ENCODE data around the gene SREBF2.

Gene SREBF2

GRCh38 chr22:41908411-41909309, 75.8 kb downstream of the SREBF2 start:
- DNase-seq (ENCODE audit: low spot score) = no peak

GRCh38 chr22:41909310-41910049, 76.6 kb downstream of the SREBF2 start:
- no peak for DNase-seq (ENCODE audit: low spot score)

GRCh38 chr22:41910050-41911000, 77.4 kb downstream of the SREBF2 start:
- DNase-seq (ENCODE audit: low spot score) = peak; percentile 74

DNA sequence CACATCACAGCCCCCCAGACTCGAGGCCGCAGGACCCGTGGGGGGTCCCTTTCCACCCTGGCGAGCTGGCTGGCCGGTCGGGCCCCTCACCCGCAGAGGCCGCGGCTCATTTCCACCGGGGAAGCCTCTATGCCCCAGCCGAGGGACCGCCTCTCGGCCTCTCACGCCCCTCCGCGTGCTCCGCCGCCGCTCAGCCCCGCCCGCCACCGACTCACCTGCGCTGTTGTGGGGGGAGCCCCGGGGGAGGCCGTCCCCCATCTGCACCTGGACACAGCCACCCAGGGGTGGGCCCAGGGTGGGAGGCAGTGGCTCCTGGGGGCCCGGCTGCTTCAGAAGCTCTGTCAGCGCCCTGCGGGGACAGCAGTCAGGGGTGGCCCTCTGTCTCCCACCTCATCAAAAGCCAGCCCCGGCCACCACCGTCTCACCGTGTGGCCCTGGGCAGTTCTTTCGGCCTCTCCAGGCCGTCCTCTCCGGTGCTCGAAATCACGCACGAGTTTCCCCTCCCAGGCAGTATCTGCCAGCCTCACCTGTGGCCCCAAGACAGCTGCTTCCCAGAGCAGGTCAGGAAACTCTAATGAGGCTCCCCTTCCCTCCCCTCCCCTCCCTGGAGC, 78.2 kb downstream of the SREBF2 start:
- DNase-seq (ENCODE audit: low spot score) = no peak

DNA sequence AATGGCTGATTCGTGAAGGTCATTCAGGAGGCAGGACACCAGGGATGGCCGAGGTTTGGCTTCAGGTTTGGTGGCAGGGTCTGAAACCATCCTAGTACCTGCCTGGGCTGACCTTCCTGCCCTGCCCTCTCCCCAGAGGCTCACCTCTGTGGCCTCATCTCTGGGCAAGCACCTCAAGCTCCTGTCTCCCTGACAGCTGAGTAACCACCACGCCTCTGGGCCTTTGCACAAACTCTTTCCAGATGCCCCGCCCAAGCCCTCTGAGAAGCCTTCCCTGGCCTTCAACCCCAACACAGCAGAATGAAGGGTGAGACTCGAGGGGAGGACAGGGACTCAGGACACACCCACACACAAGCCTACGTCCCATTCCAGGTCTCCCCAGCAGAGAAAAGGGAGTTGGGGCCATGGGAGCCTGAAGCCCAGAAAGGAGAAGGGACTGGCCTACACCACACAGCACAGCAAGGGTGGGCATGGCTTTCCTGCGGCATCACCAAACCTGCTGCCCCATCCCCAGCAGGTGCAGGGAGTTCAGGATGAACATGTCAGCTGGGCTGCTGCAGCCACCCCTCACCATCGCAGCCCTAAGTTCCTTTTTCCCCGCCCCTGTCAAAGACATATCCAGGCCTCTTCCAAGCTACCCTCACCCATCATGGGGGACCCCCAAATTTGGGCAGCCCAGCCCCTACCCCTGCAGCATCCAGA, 79.6 kb downstream of the SREBF2 start:
- no peak for DNase-seq (ENCODE audit: low spot score)

GRCh38 chr22:41913040-41913719, 80.3 kb downstream of the SREBF2 start:
- DNase-seq (ENCODE audit: low spot score) = no peak

GRCh38 chr22:41913842-41914534, 81.1 kb downstream of the SREBF2 start:
- no peak for DNase-seq (ENCODE audit: low spot score)

DNA sequence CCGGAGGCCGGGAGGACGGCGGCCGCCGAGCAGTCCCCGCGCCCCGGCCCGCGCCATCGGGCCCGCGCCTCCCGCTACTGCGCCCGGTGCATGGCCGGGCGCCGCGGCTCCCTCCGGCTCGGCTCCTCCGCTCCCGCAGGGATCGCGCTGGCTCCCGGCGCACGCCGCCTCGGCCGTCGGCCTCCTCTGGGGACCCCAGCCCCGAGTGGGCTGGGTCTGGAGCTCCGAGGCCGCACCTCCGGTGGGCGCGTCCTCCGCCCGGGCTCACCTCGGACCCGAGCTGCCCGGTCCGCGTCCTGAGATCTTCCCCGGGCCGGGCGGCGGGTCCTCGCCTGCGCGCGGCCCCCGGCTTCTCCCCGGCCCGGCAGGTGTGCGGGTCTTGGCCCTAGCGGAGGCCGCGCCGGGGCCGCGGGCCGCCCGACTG, 81.7 kb downstream of the SREBF2 start:
- no peak for DNase-seq (ENCODE audit: low spot score)

- DNase-seq (ENCODE audit: low spot score) = no peak
Observed at GRCh38 chr22:41915035-41915785, 82.3 kb downstream of the SREBF2 start, which contains the start of gene SHISA8. TSS of gene SHISA8 (minus strand) at chr22:41915074. CDS start at chr22:41914667, 407 bp downstream.

- no peak for DNase-seq (ENCODE audit: low spot score)
Observed at GRCh38 chr22:41915786-41916493, 83.0 kb downstream of the SREBF2 start.

DNA sequence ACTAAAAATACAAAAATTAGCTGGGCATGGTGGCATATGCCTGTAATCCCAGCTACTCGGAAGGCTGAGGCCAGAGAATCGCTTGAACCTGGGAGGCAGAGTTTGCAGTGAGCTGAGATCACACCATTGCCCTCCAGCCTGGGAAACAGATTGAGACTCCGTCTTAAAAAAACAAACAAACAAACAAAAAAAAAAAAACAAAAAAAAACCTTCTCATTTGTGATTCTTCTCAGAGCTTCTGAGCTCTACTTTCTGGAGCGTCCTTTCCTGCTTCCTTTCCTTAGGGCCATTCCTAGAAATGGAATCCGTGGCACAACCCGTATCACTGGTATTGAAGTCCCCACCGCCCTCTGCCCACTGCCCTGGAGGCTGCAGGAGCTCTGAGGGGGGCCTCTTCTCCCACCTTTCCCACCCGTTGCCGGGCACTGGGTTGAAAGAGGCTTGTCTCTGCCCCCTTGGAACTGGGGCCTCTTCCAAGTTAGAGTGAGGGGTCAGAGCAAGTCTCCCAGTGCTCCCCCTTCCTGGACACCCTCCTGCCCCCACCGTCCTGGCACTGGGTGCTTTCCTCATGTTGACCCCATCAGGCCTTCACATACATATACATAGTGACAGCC, 83.9 kb downstream of the SREBF2 start:
- DNase-seq (ENCODE audit: low spot score) = no peak

- DNase-seq (ENCODE audit: low spot score) = no peak
Observed at GRCh38 chr22:41917375-41917902, 84.5 kb downstream of the SREBF2 start.

GRCh38 chr22:41917903-41918791, 85.2 kb downstream of the SREBF2 start:
- no peak for DNase-seq (ENCODE audit: low spot score)

GRCh38 chr22:41919357-41920224, 86.7 kb downstream of the SREBF2 start:
- no peak for DNase-seq (ENCODE audit: low spot score)

DNA sequence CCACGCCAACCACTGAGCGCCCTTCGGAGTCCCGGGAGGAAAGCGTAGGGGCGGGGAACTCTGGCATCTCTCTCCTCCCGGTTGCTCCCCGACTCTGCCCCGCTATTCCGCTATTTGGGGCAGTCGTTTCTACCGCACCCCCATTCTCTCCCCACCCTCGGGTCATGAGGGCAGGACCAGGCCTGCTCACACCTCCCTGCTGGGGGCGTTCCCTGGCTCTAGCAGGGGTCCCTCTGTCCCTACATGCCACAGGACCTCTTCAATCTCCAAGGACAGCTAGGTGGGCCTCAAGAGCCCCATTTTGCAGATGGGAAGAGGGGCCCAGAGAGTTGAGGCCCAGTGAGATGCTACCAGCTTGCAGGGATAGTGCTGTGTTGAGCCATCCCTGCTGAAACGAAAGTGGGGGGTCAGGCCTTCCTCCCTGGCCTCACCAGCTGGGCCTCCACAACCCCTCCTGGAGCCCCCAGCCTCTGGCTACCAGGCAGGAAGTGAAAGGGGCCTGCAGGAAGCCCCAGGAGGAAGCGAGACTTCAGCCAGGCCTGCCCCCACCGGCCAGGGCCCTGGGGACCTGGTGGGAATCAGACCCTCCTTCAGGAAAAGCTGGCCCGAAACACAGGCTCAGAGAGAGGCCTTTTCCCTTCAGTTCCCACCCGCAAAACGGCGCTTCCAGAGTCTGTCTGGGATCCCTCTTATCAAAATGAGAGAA, 87.5 kb downstream of the SREBF2 start:
- peak; percentile 59 for DNase-seq (ENCODE audit: low spot score)
